GM18858 (cell line): ENCODE results near the gene FOSL1.
"Not testable (repeated sequence)": the region's sequence is repeated elsewhere in the genome, so short reads cannot be mapped to it uniquely, and the experiment has no call there.

Experiments
- ATAC-seq: cut with Tn5 transposase; IDR thresholded peaks from one replicate; pipeline ENCODE4 v1.9.1; 2021; ENCODE audit not compliant: unreplicated experiment

Gene FOSL1

GRCh38 chr11:65896034-65896999 lies 3.9 kb downstream of the FOSL1 start:
- ATAC-seq = no peak

- no peak for ATAC-seq
Measured at GRCh38 chr11:65895482-65895981, 4.7 kb downstream of the FOSL1 start.

- no peak for ATAC-seq
Measured at GRCh38 chr11:65894034-65894591, 6.1 kb downstream of the FOSL1 start.

DNA sequence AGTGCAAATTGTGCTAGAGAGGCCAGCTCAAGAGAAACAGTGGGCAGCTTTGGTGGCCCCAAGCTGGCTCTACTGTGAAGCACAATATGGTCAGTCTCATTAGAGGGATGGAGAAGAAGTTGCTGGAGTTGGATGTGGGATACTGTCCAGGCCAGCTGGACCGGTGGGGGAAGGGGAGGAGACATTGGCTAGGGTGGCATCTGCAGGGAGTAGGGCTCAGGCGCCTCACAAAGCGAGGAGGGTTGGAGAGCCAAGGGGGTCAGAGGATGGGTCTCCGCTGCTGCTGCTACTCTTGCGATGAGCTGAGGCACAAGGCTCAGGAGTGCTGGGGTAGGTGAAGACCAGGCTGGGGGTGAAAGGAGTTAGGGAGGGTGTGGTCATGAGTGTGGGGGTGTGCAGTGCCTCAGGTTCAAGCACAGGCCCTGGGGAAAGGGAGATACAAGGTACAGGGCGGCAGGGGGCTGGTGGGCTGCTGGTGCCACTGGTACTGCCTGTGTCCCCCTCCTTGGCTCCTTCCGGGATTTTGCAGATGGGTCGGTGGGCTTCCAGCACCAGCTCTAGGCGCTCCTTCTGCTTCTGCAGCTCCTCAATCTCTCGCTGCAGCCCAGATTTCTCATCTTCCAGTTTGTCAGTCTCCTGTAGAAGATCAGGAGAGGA lies 7.4 kb downstream of the FOSL1 start:
- no peak for ATAC-seq

- not testable (repeated sequence) for ATAC-seq
Measured at GRCh38 chr11:65892137-65892540, 8.0 kb downstream of the FOSL1 start.

DNA sequence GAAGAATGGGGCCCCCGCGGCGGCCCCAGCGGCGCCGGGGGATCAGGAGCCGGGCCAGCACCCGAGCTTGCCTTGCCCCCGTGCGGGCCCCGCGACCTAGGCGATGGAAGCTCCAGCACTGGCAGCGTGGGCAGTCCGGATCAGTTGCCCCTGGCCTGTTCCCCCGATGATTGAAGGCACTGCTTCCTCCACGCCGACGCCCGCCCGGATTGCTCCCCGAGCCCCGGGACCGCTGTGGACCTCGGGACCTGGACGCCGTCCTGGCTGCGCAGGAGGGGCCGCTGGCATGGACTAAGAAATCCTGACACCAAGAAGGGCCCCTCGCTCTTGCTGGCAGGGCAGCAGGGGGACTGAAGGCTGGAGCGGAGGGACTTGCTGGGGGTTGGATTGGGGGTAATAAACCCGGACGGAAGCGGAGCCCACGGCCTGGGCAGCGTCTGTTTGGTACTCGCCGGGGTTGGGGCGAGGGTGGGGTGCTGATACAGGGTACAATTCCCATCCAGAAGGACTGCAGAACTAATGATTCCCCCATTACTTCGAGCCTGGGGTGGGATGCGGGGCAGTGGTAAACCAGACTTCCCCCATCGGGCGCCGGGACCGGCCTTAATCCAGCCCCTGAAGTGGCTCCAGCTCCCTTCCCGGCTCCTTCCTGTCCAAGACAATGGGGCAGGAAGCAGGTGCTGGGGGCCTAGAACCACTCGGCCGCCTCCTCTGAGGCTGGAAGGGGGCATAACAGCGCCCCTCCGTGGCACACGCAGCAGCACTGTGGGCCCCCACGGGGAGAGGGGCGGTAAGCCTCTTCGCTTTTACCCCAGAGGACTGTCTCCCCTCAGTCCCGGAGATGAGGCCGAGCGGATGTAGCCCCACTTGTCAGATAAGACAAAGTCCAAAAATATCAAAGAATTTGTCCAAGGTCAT lies 8.7 kb downstream of the FOSL1 start:
- no peak for ATAC-seq

DNA sequence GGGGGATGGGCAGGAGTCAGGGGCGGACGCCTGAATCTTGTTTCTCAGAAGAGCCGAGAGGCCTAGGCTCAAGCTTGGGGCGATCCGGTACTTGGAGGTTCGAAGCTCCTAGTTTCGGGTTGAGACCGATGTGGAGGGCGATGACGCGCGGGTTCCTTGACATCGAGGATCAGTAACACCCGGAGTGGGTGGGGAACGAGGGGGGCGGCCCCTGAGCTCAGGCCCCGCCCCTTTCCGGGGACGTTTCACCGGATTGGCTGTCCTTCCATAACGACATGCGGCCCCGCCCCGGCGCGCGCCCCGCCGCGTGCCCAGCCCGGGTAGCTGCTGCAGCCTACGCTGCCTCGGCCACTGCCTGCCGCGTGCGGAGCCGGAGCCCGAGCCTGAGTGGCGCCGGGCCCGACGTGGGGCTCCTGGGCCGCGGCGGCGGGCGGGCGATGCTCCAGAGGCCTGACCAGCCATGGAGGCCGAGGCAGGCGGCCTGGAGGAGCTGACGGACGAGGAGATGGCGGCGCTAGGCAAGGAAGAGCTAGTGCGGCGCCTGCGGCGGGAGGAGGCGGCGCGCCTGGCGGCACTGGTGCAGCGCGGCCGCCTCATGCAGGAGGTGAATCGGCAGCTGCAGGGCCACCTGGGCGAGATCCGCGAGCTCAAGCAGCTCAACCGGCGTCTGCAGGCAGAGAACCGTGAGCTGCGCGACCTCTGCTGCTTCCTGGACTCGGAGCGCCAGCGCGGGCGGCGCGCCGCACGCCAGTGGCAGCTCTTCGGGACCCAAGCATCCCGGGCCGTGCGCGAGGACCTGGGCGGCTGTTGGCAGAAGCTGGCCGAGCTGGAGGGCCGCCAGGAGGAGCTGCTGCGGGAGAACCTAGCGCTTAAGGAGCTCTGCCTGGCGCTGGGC lies 9.6 kb downstream of the FOSL1 start, which contains the start of gene CCDC85B:
CCDC85B (plus strand) TSS at position 350 of the 895 bp plus-strand sequence; CDS start at position 461, 111 bp downstream.
- ATAC-seq = peak; percentile 41

DNA sequence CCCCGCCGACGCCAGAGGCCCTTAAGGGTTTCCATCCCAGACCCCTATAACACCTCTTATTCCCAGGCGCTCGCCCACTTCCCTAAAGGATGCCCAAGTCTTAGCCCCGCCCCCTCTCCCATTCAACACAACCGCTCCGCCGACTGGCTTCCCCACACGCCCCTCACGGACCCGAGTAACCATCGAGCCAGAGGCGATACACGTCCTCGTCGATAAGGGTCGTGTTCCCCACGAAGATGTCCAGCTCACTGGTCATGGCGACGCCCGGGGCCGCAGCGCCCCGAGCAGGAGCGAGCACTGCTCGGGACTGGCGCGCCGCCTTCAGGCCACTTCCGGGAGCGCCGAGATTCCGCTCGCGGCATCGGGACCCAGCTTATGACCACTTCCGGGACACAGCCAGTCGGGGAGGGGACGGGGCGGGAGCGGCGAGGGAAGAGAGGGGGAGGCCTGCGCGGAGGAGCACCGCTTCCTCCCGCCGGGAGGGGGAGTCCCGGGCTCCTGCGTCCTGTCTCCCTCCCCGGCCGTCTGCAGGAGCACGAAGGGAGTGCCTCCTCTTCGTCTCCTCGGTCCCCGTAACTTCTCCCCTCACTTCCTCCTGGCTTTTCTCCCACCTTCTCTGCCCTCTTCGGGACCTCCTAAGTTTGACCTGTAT lies 11.9 kb downstream of the FOSL1 start, which contains the start of gene FIBP:
FIBP (minus strand) TSS at position 309 of the 652 bp plus-strand sequence; CDS start at position 256, 53 bp downstream.
- ATAC-seq = peak; percentile 34

DNA sequence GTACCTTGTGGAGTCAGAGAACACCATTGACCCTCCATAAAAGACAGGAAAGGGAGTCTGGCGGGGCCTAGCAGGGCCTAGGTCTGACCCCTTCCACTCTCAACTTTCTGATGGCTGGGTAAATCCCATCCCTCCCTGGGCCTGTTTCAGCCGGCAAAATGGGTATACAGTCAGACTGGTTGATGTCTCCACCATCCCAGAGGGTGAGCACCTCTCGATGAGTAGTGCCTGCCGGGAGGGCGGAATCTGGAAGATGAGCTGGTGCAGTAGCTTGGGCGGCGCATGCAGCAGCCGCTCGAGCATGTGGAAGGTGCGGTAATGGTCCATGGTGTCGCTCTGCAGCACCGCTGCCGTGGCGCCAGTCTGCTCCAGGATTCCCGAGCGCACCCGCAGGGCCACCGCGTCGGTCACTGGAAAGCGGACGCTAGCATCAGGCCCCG lies 12.4 kb downstream of the FOSL1 start:
- no peak for ATAC-seq

- no peak for ATAC-seq
Measured at GRCh38 chr11:65886826-65887722, 13.1 kb downstream of the FOSL1 start.

DNA sequence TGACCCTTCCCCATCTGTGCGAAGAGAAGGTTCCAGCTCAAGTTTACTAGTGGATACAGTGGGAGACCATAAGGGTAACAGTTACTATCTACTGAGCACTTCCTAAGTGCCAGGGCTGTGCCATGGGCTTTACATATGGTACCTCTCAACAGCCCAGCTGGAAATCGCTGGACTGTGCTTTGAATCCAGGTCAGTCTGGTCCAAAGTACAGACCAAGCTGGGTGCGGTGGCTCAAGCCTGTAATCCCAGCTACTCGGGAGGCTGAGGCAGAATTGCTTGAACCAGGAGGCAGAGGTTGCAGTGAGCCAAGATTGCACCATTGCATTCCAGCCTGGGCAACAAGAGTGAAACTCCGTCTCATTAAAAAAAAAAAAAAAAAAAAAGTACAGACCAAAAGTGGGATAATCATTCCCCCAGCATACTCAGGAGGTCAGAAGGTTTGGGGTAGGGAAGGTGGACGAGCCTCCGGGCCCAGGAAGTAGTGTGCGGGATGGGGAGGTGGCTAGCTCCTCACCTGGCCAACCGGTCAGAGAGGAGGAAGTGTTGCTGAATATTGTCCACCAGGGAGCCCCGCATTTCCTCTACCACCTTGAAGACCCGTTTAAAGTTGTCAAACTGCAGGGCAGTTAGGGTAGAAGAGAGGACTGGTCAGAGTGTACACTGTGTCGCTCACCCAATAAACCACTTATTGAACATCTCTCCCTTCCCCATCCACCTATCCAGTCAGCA lies 14.2 kb downstream of the FOSL1 start:
- no peak for ATAC-seq

GRCh38 chr11:65885231-65885630 lies 15.0 kb downstream of the FOSL1 start:
- no peak for ATAC-seq

DNA sequence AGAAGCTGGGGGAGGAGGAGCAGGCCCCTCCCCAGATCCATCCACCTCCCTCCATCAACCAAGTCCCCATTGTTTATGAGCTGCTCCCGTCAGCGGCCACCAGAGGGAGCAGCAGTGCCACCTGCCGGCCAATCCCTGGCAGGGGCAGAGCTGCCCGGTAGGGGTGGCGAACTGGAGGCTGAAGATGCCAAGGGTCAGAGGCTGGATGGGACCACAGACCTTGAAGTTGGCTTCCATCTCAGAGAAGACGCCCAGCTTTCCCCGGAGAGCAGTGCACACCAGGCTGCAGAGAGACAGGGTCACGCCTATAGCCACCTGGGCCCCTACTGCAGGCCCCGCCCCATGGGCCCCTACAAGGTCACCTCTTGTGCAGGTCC lies 15.5 kb downstream of the FOSL1 start:
- ATAC-seq = no peak

- ATAC-seq = no peak
Measured at GRCh38 chr11:65883786-65884715, 16.1 kb downstream of the FOSL1 start.

DNA sequence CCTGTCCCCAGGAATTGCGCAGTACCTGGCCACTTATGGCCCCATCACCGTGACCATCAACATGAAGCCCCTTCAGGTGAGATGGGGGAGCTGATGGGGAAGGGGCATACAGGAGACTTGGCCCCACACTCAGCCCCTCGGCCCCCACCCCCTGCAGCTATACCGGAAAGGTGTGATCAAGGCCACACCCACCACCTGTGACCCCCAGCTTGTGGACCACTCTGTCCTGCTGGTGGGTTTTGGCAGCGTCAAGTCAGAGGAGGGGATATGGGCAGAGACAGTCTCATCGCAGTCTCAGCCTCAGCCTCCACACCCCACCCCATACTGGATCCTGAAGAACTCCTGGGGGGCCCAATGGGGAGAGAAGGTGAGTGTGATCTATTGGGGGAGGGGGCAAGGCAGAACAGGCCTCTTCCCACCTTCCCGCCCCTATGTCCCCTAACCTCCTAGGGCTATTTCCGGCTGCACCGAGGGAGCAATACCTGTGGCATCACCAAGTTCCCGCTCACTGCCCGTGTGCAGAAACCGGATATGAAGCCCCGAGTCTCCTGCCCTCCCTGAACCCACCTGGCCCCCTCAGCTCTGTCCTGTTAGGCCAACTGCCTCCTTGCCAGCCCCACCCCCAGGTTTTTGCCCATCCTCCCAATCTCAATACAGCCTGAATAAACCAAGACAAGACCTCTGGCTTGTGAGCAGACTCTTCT lies 17.0 kb downstream of the FOSL1 start:
- no peak for ATAC-seq
